ENCODE measurements around the gene CFAP61.

DNA sequence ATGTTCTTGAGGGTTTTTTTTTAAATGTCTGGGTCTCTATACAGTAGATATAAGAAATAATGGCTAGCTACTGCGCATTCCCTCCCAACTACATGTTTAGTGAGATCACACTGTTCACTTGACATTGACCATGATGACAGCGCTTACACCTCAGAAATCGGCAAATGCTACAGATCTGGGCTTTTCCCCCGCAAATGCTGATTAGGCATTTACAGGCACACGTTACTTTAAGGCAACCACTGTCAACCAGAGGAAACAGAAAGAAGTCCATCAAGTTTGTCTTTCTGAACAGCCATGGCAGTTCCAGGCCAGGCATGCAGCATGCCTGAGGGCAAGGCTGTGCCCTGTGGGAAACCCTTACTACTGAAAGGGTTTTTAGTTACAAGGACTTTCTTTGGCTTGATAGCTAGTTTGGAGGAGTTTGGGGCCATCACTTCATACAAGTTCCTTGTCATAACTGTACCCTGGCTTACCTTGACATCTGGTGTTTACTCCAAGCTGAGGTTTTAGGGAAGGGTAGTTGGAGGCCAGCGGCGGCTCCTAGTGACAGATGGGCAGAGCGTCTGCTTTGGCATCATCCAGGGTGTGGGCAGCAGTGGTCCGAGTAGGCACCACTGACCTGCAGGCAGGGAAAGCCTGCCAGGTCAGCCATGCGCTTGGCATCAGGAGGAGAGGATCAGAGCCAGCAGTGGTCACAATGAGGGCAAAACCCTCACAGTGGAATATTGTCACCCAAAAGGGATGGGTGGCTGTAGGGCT is 43.0 kb downstream of the CFAP61 start:
- TF ChIP-seq, protein P1, sequence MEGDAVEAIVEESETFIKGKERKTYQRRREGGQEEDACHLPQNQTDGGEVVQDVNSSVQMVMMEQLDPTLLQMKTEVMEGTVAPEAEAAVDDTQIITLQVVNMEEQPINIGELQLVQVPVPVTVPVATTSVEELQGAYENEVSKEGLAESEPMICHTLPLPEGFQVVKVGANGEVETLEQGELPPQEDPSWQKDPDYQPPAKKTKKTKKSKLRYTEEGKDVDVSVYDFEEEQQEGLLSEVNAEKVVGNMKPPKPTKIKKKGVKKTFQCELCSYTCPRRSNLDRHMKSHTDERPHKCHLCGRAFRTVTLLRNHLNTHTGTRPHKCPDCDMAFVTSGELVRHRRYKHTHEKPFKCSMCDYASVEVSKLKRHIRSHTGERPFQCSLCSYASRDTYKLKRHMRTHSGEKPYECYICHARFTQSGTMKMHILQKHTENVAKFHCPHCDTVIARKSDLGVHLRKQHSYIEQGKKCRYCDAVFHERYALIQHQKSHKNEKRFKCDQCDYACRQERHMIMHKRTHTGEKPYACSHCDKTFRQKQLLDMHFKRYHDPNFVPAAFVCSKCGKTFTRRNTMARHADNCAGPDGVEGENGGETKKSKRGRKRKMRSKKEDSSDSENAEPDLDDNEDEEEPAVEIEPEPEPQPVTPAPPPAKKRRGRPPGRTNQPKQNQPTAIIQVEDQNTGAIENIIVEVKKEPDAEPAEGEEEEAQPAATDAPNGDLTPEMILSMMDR (IDR thresholded peaks at IDR 0.05): no peak
- TF ChIP-seq POLR2A (IDR thresholded peaks at IDR 0.05): no peak
